KOPT-K1 (cell line): ENCODE measurements around the gene DNA2.

ENCODE experiments used
- H3K27ac ChIP-seq: fragments of 200-600 bp; sonication (generic); 2 replicates; pipeline ENCODE4 v1.5.1; 2016; ENCODE audit warnings: antibody characterized with exemption, mild to moderate bottlenecking, low read depth, low read length; ENCODE audit not compliant: poor library complexity, severe bottlenecking
- H3K36me3 ChIP-seq: fragments of 200-600 bp; sonication (generic); 2 replicates; pipeline ENCODE4 v1.5.1; 2017; ENCODE audit warnings: antibody characterized with exemption, mild to moderate bottlenecking, low read length, moderate library complexity; ENCODE audit not compliant: insufficient read depth
- H3K9me3 ChIP-seq: fragments of 200-600 bp; sonication (generic); 2 replicates; pipeline ENCODE4 v1.5.1; 2017; ENCODE audit warnings: antibody characterized with exemption, low read length, mild to moderate bottlenecking; ENCODE audit not compliant: insufficient read depth, poor library complexity, severe bottlenecking

The DNA2 gene

GRCh38 chr10:68408898-68409518 is 62.8 kb downstream of the DNA2 start:
- Histone ChIP-seq H3K9me3 (no peaks in the 10 kb centered on the region), H3K27ac (no peak overlapping the region), H3K36me3 (peaks cover 16% of the 10 kb centered on the region)

GRCh38 chr10:68406815-68407548 is 64.8 kb downstream of the DNA2 start, which contains the start of gene RUFY2:
RUFY2 (minus strand) TSS chr10:68407277; CDS start chr10:68407189, 88 bp downstream.
- H3K27ac ChIP-seq, result peak within 1 kb of the TSS; percentile 81
- H3K9me3 ChIP-seq, result no peaks in the 10 kb centered on the region
- no peaks in the 10 kb centered on the region for H3K36me3 ChIP-seq

DNA sequence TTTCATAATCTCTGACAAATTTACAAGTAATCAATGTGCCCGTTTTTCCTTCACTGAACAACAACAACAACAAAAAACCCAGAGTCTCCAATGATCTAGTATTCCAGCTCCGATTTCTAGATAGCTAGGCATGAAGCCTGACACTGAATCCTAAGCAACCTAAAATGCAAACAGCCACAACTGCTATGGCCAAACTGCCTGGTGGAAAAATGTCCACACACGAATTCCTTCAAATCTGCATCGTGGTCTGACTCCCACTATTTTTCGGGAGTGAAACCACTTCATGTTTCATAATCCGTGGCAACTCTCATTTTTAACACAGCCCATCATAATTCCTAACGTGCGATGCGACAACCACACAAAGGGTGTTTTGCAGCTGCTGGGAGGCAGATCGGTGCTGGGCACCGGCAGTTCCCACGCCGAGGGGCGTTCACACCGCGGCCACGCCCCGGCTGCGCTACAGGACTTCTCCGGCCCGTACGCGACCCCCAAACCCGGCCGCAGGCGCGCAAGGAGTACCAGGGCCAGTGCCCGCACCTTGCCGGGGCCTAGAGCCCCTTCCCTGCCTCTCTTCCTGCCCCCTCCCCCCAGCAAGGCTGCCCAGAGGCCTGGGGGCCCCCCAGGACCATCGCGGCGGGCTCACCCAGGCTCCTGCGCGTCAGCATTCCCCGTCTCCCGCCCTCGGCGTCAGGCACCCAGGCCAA is 65.5 kb downstream of the DNA2 start:
- H3K27ac ChIP-seq, result peak overlapping the region; percentile 81
- no peaks in the 10 kb centered on the region for H3K9me3 ChIP-seq
- peaks cover 3% of the 10 kb centered on the region; the same call in 1 of the 2 replicates for H3K36me3 ChIP-seq

DNA sequence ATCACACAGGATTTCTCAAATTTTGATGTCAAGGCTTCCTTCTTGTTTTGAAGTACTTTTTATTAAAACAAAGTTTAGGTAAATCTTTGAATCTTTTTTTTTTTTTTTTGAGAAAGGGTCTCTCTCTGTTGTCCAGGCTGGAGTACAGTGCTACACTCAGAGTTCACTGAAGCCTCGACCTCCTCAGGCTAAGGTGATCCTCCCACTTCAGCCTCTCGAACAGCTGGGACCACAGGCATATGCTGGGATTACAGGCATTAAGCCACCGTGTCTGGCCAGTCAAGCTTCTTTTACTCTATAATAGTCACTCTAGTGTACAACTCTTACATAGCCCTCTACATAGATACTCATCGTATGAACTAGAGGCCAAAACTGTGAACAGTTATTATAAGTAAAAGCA is 68.1 kb downstream of the DNA2 start:
- Histone ChIP-seq H3K9me3 (no peaks in the 10 kb centered on the region), H3K27ac (no peak overlapping the region), H3K36me3 (peaks cover 23% of the 10 kb centered on the region)

- H3K27ac ChIP-seq, result no peak overlapping the region
These were observed 69.5 kb downstream of the DNA2 start for GRCh38 chr10:68402276-68402675.

DNA sequence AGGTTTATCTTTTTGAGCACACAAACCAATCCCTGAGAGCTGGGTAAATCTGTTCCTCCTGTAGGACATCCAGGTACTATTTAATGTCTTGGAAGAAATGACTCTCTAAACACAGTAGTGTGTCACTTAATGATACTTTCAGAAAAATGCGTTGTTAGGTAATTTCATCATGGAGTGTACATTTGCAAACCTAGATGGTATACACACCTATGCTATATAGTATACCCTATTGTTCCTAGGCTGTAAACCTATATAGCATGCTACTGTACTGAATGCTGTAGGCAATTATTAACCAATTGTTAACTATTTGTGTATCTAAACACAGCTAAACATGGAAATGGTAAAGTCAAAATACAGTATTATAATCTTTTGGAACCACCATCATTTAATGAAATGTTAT is 74.8 kb downstream of the DNA2 start:
- Histone ChIP-seq H3K9me3 (no peaks in the 10 kb centered on the region), H3K36me3 (peaks cover 59% of the 10 kb centered on the region)

More at GRCh38 chr10:68402276-68402675, 69.5 kb downstream of the DNA2 start:
- Histone ChIP-seq H3K36me3 (peaks cover 23% of the 10 kb centered on the region), H3K9me3 (no peaks in the 10 kb centered on the region)

GRCh38 chr10:68385740-68386139 is 86.0 kb downstream of the DNA2 start:
- Histone ChIP-seq H3K9me3 (no peaks in the 10 kb centered on the region), H3K27ac (no peak overlapping the region), H3K36me3 (peaks cover 73% of the 10 kb centered on the region)

More for the DNA sequence above, 74.8 kb downstream of the DNA2 start:
- H3K27ac ChIP-seq, result no peak overlapping the region

GRCh38 chr10:68371604-68372003 is 100.2 kb downstream of the DNA2 start:
- peaks cover 25% of the 10 kb centered on the region for H3K9me3 ChIP-seq
- no peak overlapping the region for H3K27ac ChIP-seq
- peaks cover 53% of the 10 kb centered on the region for H3K36me3 ChIP-seq

GRCh38 chr10:68367121-68367520 is 104.7 kb downstream of the DNA2 start:
- Histone ChIP-seq H3K9me3 (peaks cover 11% of the 10 kb centered on the region), H3K27ac (no peak overlapping the region), H3K36me3 (peaks cover 37% of the 10 kb centered on the region)

DNA sequence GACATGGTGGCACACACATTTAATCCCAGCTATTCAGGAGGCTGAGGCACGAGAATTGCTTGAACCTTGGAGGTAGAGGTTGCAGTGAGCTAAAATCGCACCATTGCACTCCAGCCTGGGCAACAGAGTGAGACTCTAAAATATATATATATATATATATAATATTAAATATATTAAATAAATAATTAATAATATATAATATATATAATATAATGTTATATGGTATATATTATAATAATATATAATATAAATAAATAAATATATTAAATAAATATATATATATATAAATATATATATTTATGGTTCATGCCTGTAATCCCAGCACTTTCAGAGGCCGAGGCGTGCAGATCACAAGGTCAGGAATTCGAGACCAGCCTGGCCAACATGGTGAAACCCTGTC is 105.2 kb downstream of the DNA2 start:
- Histone ChIP-seq H3K27ac (no peak overlapping the region), H3K9me3 (peaks cover 6% of the 10 kb centered on the region), H3K36me3 (peaks cover 36% of the 10 kb centered on the region)

GRCh38 chr10:68365611-68366010 is 106.2 kb downstream of the DNA2 start:
- H3K27ac ChIP-seq, result no peak overlapping the region
- H3K36me3 ChIP-seq, result peaks cover 38% of the 10 kb centered on the region
- H3K9me3 ChIP-seq, result no peaks in the 10 kb centered on the region

- Histone ChIP-seq H3K36me3 (peaks cover 32% of the 10 kb centered on the region), H3K9me3 (no peaks in the 10 kb centered on the region), H3K27ac (no peak overlapping the region)
These were observed 107.5 kb downstream of the DNA2 start for GRCh38 chr10:68364101-68364886.
